Right atrium auricular region (tissue), 2 donors: ENCODE results near the gene CCDC183. TPM values are rescaled to one million over a fixed set of nuclear protein-coding genes. Genes with fewer than 3 reads are reported as not detected.

Source experiments
- DNase-seq: peaks from one replicate; pipeline ENCODE4 v3.0.0-alpha.2; 2019; ENCODE audit warnings: low spot score
- H3K27ac ChIP-seq, 2 donors: fragments of 200-600 bp; sonication (generic); 1 replicate in 1 of 2; 2 replicates in 1 of 2; pipeline ENCODE4 v1.5.1; 2016 to 2019
- H3K27me3 ChIP-seq, 2 donors: fragments of 200-600 bp; sonication (generic); one replicate each; pipeline versions ENCODE4 v1.5.1 to v1.6.0; 2017 to 2019
- H3K36me3 ChIP-seq: fragments of 200-600 bp; sonication (generic); one replicate; pipeline ENCODE4 v1.5.1; 2016
- H3K4me1 ChIP-seq, 2 donors: fragments of 200-600 bp; sonication (generic); one replicate each; pipeline versions ENCODE4 v1.5.1 to v1.6.0; 2017 to 2019
- H3K4me3 ChIP-seq, 2 donors: fragments of 200-600 bp; sonication (generic); 1 replicate in 1 of 2; 2 replicates in 1 of 2; pipeline ENCODE4 v1.5.1; 2017 to 2019; ENCODE audit warnings: mild to moderate bottlenecking in 1 of 2, moderate library complexity in 1 of 2
- H3K9me3 ChIP-seq, 2 donors: fragments of 200-600 bp; sonication (generic); one replicate each; pipeline ENCODE4 v1.5.1; 2019
- CTCF ChIP-seq, 2 donors: fragments of 200-600 bp; sonication (generic); IDR thresholded peaks; one replicate each; pipeline ENCODE4 v1.5.1; 2019; ENCODE audit warnings: antibody characterized with exemption in 2 of 2
- total RNA-seq, 2 donors: library from RNA; depleted of rRNA; stranded (reverse); fragments of >200 nt; gene quantifications; one replicate each; pipeline ENCODE4 v1.1.0, GENCODE V29; 2016

Gene CCDC183
- total RNA-seq, 2 donors from 2014 or later, result 2.3 to 2.5 TPM

GRCh38 chr9:136750526-136750925 is 45.6 kb upstream of the CCDC183 start:
- Histone ChIP-seq H3K36me3 (no peaks in the 10 kb centered on the region), H3K4me1 (peaks cover 0 to 23% of the 10 kb centered on the region in 2 donors), H3K27me3 (no peaks in the 10 kb centered on the region), H3K27ac (peak overlapping the region in 1 of 2 donors; percentile 35), H3K4me3 (no peak overlapping the region), H3K9me3 (peaks cover 0 to 5% of the 10 kb centered on the region in 2 donors)
- DNase-seq, result no peak
- TF ChIP-seq CTCF (IDR thresholded peaks at IDR 0.05), result no peak

- H3K27ac ChIP-seq, result no peak overlapping the region
- peaks cover 0 to 9% of the 10 kb centered on the region in 2 donors for H3K9me3 ChIP-seq
- H3K27me3 ChIP-seq, result no peaks in the 10 kb centered on the region
- no peaks in the 10 kb centered on the region for H3K36me3 ChIP-seq
- H3K4me3 ChIP-seq, result no peak overlapping the region
- peaks cover 0 to 23% of the 10 kb centered on the region in 2 donors for H3K4me1 ChIP-seq
- DNase-seq, result no peak
- TF ChIP-seq CTCF (IDR thresholded peaks at IDR 0.05), result no peak
These were observed 44.9 kb upstream of the CCDC183 start for GRCh38 chr9:136751244-136751643.

GRCh38 chr9:136751814-136752213 is 44.3 kb upstream of the CCDC183 start:
- peaks cover 0 to 23% of the 10 kb centered on the region in 2 donors for H3K4me1 ChIP-seq
- H3K27me3 ChIP-seq, result no peaks in the 10 kb centered on the region
- DNase-seq, result no peak
- peaks cover 0 to 11% of the 10 kb centered on the region in 2 donors for H3K9me3 ChIP-seq
- H3K4me3 ChIP-seq, result no peak overlapping the region
- no peak overlapping the region for H3K27ac ChIP-seq
- no peak for TF ChIP-seq CTCF (IDR thresholded peaks at IDR 0.05)
- no peaks in the 10 kb centered on the region for H3K36me3 ChIP-seq

- Histone ChIP-seq H3K27me3 (no peaks in the 10 kb centered on the region), H3K27ac (no peak overlapping the region), H3K36me3 (no peaks in the 10 kb centered on the region), H3K9me3 (peaks cover 0 to 11% of the 10 kb centered on the region in 2 donors), H3K4me1 (peaks cover 0 to 19% of the 10 kb centered on the region in 2 donors), H3K4me3 (no peak overlapping the region)
- no peak for TF ChIP-seq CTCF (IDR thresholded peaks at IDR 0.05)
- no peak for DNase-seq
These were observed 42.6 kb upstream of the CCDC183 start for GRCh38 chr9:136753371-136754058.

- Histone ChIP-seq H3K36me3 (no peaks in the 10 kb centered on the region), H3K4me3 (no peak overlapping the region), H3K27me3 (no peaks in the 10 kb centered on the region), H3K27ac (no peak overlapping the region), H3K4me1 (peaks cover 0 to 13% of the 10 kb centered on the region in 2 donors), H3K9me3 (peaks cover 0 to 11% of the 10 kb centered on the region in 2 donors)
- no peak for TF ChIP-seq CTCF (IDR thresholded peaks at IDR 0.05)
- DNase-seq, result no peak
These were observed 42.0 kb upstream of the CCDC183 start for GRCh38 chr9:136754059-136754572.
